Ishikawa (cell line): ENCODE measurements around the gene TCF4.

Source experiments
- CEBPB ChIP-seq: IDR thresholded peaks from 2 replicates; pipeline ENCODE4 v1.6.1; 2012
- CREB1 ChIP-seq: IDR thresholded peaks from 2 replicates; pipeline ENCODE4 v1.6.1; 2012; ENCODE audit warnings: low read depth
- EGR1 ChIP-seq: IDR thresholded peaks from 2 replicates; pipeline ENCODE4 v1.6.1; 2012
- EP300 ChIP-seq: IDR thresholded peaks from 2 replicates; pipeline ENCODE4 v1.6.1; 2012; ENCODE audit warnings: borderline replicate concordance
- MAX ChIP-seq: IDR thresholded peaks from 2 replicates; pipeline ENCODE4 v1.6.1; 2012
- RAD21 ChIP-seq: IDR thresholded peaks from 2 replicates; pipeline ENCODE4 v1.6.1; 2012; ENCODE audit warnings: low read depth
- REST ChIP-seq: IDR thresholded peaks from 2 replicates; pipeline ENCODE4 v1.6.1; 2012; ENCODE audit warnings: low read depth, mild to moderate bottlenecking
- TAF1 ChIP-seq: IDR thresholded peaks from 2 replicates; pipeline ENCODE4 v1.6.1; 2012; ENCODE audit warnings: low read depth, mild to moderate bottlenecking
- TCF12 ChIP-seq: IDR thresholded peaks from 2 replicates; pipeline ENCODE4 v1.6.1; 2012; ENCODE audit warnings: low read depth
- TEAD4 ChIP-seq: IDR thresholded peaks from 2 replicates; pipeline ENCODE4 v1.6.1; 2012
- USF1 ChIP-seq: IDR thresholded peaks from 2 replicates; pipeline ENCODE4 v1.6.1; 2012
- ZBTB7A ChIP-seq: IDR thresholded peaks from 2 replicates; pipeline ENCODE4 v1.6.1; 2012; ENCODE audit warnings: low read depth

- TF ChIP-seq TAF1, result no peak
- no peak for TF ChIP-seq CEBPB
- no peak for TF ChIP-seq TEAD4
- no peak for TF ChIP-seq EGR1
- TF ChIP-seq REST, result no peak
- TF ChIP-seq EP300, result no peak
- no peak for TF ChIP-seq MAX
- TF ChIP-seq CREB1, result no peak
- no peak for TF ChIP-seq RAD21
- no peak for TF ChIP-seq USF1
- no peak for TF ChIP-seq TCF12
- TF ChIP-seq ZBTB7A, result no peak
Measured at GRCh38 chr18:55486936-55487335, 101.1 kb downstream of the TCF4 start.
